COR-L47 (cell line): ENCODE data around the gene CYB561.
"Not testable (repeated sequence)": the region's sequence is repeated elsewhere in the genome, so short reads cannot be mapped to it uniquely, and the experiment has no call there.

Source experiments
- DNase-seq: peaks from one replicate; lab custom pipeline; 2025; lab: John Stamatoyannopoulos, UW

The CYB561 gene

DNA sequence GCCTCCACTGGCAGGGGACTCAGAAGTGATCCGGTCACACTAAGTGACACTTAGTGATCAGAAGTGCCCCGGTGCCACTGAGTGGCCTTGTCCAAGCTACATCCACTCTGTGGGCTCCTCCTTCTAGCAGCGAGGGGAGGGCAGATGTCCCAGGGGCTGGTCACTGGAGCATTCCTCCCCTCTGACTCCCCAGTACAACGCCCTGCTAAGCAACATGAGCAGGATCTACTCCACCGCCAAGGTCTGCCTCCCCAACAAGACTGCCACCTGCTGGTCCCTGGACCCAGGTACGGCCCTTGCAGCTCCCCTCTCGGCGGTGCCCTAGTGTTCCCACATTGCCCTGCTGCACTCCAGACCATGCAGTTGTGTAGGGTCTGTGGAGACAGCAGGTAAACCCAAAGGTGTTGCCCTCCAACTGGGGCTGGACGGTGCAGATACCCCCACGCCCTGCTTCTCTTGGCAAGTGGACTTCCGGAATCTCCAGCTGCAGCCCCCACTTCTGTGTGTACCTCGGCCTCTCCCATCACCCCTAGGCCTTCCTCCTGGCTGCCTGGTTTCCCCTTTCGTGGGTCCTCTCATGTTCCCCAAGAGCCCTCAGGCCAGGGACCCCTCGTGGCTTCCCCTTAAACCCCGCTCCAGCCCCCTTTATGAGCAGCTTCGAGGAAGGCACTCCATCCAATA lies 32.8 kb upstream of the CYB561 start:
- peak; percentile 43 for DNase-seq

DNA sequence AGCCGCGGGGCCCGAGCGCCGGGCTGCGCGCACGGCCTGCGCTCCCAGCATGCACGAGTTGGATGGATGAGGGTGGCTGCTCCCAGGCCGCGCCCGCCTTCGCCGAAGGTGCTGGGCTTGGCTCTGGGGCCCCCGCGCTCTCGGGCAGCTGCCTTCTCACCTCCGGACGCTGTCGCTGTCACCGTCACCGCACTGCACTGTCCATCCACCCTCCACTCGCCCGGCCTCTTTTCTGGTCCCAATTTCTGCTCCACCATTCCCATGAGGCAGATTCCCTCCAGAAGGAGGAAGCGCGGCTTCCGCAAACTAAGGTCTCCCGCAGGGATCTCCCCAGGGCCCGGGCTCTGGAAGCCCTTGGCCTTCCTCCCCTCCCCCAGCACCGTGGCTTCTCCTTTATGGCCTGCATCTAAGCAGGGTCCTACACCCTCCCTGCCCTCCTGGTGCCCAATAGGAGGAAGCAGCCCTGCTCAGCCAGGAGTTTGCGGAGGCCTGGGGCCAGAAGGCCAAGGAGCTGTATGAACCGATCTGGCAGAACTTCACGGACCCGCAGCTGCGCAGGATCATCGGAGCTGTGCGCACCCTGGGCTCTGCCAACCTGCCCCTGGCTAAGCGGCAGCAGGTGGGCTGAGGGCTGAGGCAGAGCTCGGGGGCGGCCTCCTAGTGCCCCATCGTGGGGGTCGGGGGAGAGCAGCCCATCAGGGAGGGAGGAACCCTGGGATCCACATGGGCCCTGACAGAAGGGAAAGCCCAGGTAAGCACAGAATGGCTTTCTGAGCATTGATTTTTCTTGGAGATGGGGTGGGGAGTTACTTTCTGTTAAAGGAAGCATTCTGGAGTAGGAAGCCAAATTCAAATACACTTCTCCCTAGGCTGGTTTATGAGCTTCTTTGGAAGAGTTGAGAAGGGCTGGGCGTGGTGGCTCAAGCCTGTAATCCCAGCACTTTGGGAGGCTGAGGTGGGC lies 31.7 kb upstream of the CYB561 start:
- peak; percentile 56 for DNase-seq

DNA sequence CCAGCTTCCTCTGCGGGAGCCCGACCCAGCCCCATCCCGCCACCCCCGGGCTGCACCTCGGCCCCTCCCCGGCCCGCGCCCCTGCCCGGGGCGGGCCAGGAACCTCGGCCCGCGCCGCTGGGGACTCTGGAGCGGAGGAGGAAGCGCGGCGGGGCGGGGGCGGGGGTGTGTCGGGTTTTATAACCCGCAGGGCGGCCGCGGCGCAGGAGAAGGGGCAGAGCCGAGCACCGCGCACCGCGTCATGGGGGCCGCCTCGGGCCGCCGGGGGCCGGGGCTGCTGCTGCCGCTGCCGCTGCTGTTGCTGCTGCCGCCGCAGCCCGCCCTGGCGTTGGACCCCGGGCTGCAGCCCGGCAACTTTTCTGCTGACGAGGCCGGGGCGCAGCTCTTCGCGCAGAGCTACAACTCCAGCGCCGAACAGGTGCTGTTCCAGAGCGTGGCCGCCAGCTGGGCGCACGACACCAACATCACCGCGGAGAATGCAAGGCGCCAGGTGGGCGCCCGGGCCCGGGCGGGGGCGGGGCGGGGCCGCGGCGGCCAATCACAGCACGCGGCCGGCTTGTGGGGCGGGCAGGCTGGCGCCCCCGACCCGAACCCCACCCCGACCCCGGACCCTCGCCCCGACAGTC lies 30.9 kb upstream of the CYB561 start, which contains the start of gene ACE:
Gene ACE, plus strand, starts transcription at position 208 of the 626 bp plus-strand sequence. Its CDS starts 34 bp downstream, at position 242.
- DNase-seq, result peak; percentile 78

DNA sequence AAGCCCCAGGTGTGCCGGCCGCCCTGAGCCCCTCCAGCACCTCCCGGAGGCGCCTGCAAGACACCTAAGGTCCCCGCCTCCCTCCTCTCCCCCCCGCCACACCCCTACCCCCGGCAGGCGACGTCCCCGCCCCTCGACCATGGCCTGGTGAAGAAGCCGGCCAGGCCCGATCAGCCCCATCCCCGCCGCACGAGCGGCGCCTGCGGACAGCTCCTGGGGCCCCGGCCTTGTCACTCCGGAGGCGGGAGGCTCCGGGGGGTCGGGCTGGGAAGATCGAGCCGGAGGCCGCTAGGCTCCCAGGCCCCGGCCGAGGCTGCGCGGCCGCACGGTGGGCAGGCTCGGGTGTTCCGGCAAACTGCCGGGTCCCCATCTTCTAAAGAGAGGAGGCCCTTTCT lies 30.4 kb upstream of the CYB561 start:
- DNase-seq, result peak; percentile 38

DNA sequence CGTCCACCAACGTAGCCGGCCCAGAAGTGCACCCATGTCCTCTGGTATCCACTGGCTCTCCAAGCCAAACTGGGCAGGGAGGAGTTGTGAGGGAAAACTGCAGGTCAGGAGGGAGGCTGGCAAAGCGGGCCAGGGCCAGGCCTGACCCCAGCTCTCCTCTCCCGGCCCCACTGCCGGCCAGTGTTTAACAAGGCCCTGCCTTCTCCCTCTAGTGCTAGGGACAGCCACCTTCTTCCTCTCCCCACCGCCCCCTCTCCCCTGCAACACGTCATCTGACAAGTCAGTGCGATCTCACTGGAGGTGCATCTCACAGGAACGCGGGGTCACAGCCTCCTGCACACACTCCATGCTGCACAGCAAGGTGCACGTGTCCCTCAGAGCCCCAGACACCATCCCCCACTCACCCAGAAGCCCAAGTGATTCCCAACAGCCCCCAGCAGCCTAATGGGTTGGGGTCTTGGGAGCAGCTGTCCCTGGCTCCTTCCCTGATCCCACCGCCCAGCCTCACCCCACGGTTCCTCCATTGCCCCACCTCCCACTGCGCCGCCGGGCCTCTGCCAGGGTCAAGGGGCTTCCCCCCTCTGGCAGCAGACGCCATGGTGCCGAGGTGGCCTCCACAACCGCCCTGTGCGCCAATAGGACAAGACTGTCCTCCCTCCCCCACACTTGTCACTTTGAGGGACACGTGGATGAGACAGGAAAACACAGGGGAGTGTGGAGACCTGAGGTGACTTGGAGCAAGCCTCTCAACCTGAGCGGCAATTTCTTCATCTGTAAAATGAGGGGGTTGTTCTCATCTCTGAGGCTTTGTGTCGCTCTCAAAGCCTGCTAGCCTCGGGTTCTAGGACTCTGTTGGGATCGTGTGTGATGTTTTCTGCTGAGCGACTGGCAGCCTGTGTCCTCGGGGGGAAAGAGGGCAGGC lies 29.6 kb upstream of the CYB561 start:
- no peak for DNase-seq

DNA sequence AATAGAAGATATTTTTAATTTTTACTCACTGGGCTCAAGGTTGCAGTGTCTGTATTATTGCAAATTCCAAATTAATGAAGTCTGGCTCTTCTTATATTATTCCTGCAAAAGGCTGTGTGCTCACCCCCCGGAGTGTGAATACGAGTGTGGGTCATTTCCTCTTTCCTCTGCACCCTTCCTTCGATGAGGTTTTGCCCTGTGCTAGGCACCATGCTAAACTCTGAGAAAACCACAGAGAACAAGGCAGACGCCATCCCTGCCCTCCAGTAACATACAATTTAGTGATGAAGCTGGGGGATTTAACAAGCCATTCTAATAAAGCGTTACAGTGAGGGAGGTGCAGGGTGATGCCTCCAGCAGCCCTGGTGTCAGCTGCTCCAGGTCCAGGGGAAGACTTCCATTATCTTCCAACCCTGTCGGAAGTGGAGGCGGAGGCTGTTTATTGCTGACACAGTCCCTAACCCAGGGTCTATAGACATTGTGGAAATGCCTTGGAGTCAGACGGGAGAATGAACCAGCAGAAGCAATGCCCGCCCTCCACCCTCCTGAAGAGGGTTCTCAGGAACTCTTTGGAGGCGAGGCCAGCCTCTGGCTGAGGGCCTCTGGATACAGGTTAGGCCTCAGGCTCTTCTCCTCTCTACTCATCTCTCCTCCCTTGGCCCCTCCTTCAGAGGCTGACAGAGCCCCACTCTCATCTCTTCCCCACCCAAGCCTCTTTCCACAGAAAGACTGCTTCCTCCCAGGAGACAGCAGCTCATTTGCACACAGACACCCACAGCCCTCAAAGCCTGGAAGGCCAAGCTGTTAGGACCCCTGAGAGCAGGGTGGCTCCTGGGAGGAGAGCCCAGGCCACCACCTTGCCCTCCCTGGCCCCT lies 28.7 kb upstream of the CYB561 start:
- DNase-seq, result no peak

DNA sequence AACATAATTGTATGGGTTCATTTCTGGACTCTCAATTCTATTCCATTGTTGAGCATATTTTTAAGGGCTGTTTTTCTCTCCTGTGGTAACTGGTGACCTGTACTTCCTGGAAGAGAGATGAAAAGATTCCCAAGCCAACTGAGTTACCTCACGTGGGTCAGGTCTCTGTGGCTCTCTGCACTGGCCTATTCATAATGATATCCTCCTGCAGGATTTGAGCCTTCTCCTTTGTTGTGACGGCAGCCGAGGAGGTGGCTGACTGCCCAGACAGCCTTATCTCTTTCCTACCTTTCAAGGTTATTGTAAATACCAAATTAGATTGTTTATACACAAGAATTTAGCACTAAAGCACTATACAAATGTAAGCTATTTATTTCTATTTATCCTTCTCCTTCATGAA lies 28.1 kb upstream of the CYB561 start:
- peak; percentile 31 for DNase-seq

DNA sequence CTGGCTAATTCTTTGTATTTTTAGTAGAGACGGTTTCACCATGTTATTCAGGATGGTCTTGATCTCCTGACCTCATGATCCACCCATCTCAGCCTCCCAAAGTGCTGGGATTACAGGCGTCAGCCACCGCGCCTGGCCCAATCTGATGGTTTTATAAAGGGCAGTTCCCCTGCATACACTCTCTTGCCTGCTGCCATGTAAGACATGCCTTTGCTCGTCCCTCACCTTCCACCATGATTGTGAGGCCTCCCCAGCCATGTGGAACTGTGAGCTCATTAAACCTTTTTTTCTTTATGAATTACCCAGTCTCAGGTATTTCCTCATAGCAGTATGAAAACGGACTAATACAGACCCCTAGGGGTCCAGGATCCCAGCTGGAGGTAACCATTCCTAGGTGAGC lies 22.0 kb upstream of the CYB561 start:
- DNase-seq, result not testable (repeated sequence)

DNA sequence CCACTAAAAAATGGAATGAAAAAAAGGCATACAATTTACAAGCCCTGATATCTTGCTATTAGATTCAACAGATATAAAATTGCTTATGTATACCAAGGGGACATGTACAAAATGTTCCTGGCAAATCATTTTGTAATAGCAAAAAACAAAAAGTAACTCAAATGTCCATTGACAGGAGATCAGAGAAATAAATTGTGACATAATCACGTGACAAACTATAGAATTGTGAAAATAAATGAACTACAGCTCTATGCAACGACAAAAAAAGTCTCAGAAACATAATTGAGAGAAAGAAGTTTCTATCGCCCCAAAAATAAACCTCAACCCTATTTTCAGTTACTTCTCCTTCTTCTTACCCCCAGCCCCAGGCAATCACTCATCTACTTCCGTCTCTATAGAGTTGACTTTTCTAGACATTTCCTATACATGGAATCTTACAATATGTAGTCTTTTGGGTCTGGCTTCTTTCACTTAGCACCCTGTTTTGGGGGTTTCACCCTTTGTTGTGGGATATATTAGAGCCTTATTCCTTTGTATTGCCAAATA lies 18.7 kb upstream of the CYB561 start:
- DNase-seq, result no peak

DNA sequence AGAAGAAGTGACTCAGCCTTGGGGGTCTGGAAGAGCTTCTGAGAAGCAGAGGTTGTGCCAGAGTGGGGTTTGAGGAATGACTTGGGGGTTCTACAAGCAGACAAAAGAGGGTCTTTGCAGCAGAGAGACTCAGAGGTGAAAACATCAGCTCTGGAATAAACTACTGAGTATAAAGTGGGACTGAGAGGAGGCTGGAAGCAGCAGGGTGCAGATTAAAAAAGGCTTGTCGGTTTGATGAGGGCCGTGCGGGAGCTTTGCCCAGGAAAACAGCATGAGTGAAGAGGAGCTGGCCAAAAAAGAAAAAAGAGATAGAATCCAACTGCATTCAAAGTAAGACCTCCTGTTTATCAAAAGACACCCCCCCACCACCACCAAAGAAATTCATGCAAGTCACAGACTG lies 17.7 kb upstream of the CYB561 start:
- DNase-seq, result no peak

DNA sequence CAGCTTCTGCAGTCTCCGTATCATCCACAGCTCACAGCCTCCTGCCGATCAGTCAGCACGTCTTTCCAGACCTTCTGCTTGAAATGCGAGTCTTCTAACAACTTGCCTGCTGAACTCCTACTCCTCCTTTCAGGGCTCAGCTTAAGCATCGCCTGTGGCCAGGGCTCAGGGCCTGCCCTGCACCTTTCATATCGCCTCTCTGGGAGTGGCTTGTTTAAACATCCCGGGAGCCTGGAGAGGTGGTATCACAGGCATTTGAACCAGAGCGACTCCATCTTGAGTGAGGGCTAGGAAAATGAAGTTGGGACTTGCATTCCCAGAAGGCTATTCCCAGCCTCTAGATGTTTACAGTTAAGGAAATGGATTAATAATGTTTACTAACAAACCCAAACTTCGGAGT lies 13.9 kb upstream of the CYB561 start:
- no peak for DNase-seq

DNA sequence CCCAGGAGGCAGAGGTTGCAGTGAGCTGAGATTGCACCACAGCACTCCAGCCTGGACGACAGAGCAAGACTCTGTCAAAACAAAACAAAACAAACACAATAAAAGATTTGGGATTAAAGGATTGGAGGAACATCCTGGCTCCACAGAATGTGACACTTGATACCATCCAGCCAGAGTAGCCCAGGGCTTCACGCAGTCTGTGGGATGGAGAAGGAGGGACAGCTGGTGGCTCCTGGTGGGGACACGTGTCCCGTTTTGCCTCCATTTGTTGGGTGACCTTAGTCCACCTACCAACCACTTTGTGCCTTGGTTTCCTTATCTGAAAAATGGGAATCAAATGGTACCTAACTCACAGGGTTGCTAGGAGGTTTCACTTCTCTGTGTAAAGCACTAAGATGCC lies 12.4 kb upstream of the CYB561 start:
- no peak for DNase-seq

DNA sequence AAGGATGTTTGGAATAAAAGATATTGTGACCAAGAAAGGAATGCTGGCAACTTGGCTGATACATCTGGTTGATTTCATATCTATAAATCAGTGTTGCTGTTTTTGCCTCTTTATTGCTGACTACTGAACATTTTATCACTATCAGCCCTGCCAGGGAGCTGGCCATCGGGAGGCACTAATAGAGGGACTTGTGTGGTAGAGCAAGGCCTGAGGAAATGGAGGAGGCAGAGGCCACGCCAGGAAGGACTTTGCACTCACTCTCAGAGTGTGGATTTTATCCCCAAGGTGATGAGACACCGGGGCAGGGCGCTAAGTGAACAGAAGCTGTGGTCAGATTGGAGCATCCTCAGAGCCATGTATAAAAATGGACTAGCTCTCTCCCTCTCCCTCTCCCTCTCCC lies 9.3 kb upstream of the CYB561 start:
- DNase-seq, result no peak

DNA sequence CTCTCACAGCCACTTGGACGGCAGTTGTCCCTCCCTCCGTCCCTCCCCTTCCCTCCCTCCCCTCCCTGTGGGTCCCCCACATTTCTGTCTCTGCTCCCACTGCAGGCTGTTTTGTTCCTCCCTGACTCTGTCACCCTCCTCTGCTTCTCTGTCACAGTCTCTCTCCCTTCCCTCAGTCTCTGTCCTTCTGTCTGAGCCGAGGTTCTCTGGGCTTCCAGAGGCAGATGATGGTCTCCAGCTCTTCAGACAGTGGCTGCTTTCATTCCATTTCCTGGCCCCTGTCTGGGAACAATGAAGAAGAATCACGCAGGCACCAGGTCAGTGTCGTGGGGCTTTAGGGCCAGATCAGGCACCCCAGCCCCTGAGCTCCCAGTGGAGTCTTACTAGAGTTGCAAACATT lies 8.8 kb upstream of the CYB561 start:
- DNase-seq, result no peak

DNA sequence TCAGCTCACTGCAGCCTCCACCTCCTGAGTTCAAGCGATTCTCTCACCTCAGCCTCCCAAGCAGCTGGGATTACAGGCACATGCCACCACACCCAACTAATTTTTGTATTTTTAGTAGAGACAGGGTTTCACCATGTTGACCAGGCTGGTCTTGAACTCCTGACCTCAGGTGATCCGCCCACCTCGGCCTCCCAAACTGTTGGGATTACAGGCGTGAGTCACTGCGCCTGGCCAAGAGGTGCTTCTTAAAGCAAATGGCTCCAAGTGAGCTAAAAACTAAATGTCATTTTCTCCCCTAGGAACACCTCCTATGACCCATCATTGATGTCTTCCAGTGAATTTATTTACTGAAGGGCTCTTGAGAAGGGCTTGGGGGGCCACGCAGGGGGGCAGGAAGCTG lies 8.3 kb upstream of the CYB561 start:
- DNase-seq, result not testable (repeated sequence)

DNA sequence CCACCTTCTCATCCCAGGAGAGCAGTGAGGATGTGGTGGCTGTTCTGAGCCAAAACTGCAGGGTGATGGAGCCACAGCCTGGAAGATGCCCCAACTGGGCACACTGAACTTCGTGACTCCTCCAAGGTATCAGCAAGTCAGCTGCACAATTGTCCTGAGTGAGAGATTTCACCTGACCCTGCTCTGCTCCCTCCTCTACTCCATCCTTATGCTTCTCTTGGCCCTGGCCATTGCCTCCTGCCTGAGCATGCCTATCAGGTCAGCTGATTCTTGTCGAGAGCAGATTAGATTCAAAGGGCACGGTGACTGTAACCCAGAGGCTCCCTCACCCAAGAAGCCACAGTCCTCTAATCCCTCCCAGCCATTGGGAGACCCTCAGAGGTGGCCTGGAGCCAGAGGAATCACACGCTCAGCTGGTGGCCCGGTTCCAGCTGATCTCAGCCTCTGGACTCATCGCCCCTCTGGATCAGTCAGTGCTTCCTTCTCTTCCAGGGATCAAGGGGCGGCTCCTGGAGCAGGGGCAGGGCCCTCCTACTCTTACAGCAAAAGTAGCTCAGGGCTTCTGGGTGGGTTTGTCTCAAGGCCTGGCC lies 7.0 kb upstream of the CYB561 start:
- no peak for DNase-seq

DNA sequence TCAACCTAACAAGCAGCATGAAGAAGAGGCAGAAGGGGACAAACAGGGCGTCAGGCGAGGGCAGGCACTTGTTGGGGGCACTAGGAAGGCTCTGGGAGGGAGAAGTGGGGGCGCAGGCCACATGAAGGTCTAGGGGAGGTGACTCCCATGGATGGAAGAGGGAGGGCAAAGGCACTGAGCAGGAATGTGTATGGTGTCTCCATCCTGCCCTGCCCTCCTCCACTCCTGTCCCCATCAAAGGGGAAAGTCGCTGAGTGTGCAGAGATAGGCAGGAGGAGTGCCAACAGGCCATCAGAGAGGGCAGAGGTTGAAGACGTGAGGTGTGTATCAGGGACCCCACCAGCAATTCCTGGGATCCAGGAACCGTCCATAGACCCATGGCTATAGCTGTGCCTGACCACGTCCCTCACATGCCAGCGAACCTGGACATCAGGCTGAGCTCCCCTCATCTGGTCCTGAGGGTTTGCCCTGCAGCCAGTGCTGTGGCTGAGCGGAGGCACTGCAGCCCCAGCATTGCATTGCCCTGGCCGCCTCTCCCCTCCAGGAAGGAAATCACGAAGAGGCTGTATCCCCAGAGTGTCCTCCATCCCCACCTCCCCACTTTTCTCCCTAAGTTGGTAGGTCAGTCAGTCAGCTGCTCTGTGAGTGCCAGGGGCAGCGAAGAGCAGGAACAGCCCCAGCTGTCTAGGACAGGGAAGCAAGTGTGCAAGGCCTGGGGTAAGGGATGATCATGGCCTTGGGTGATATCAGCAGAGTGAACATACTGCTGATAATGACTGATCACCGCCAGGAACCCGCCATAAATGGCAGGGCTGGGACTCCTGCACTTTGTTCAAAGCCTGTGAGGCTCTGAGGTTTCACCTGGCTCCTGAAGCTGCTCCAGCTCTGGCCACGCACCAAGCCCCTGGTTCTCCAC lies 6.2 kb upstream of the CYB561 start:
- no peak for DNase-seq

DNA sequence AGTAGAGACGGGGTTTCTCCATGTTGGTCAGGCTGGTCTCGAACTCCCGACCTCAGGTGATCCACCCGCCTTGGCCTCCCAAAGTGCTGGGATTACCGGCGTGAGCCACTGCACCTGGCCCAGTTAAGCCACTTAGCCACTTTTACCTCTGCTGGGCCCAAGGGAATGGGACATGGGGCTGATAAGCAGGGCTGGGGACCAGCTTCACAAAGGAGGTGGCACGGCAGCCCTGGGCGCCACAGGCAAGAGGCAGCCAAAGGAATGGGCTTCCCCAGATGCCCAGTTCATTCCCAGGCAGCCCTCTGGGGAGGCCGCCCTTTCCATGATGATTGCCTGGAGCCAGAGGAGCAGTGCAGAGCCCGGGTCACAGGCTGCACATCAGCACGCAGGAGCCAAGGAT lies 5.0 kb upstream of the CYB561 start:
- no peak for DNase-seq

DNA sequence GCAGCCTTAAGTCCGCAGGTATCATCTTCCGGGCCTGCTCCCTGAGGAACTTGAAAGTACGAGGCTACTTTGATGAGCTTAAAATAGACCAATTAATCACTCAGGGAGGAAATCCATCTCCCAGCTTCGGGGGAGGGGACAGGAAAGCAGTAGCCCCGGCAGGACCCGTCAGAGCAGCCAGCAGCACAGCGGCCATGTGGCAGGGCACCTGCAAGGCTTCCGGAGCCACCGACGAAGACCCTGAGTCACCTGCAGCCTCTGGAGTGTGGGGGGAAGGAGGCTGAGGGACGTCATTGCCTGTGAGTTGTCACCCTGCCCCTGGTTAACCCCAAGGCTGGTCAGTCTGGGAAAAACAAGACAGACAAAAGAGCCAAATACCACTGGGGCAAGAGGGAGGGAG lies 4.4 kb upstream of the CYB561 start:
- no peak for DNase-seq
